Measurements from ENCODE around the gene ANXA11. TPM values are rescaled to one million over a fixed set of nuclear protein-coding genes. Genes with fewer than 3 reads are reported as not detected.

The ANXA11 gene
- total RNA-seq, 1 experiment from 2014 or later = 181 TPM

GRCh38 chr10:80211786-80212185 is 6.4 kb upstream of the ANXA11 start:
- Histone ChIP-seq H3K27me3 (ENCODE audit: insufficient read depth, low read length) (no peaks in the 10 kb centered on the region), H4K20me1 (ENCODE audit: insufficient read depth) (no peaks in the 10 kb centered on the region), H3K9me3 (ENCODE audit: control insufficient read depth in 1 of 2, insufficient read depth in 1 of 2, low read depth in 1 of 2, low read length in 2 of 2) (no peaks in the 10 kb centered on the region), H3K4me2 (ENCODE audit: low read length) (no peak overlapping the region), H2AFZ (ENCODE audit: low read depth, low read length, poor library complexity, severe bottlenecking) (no peak overlapping the region), H3K27ac (ENCODE audit: low read depth, low read length) (no peak overlapping the region), H3K36me3 (ENCODE audit: control insufficient read depth in 1 of 2, insufficient read depth in 2 of 2, low read length in 2 of 2) (no peaks in the 10 kb centered on the region), H3K9me2 (ENCODE audit: insufficient read depth) (no peaks in the 10 kb centered on the region), H3K9ac (ENCODE audit: low read length) (no peak overlapping the region), H3K4me1 (ENCODE audit: control insufficient read depth in 1 of 2, insufficient read depth in 2 of 2, low read length in 2 of 2) (peaks cover 18 to 27% of the 10 kb centered on the region in 2 experiments), H3K4me3 (replicated peaks in 1 of 2; ENCODE audit: low read depth in 1 of 2, low read length in 2 of 2) (no peak overlapping the region), H3K79me2 (ENCODE audit: insufficient read depth, low read length) (peaks cover 29% of the 10 kb centered on the region)
- DNase-seq (ENCODE audit: low read depth, low spot score) (no peak), ATAC-seq (no peak)
- BruUV-seq (replicated peaks) = no TSS peak
- RAD21 ChIA-PET (ENCODE audit: low non-redundant PET in 1 of 2, low total read pairs in 2 of 2, uncharacterized antibody in 2 of 2, unreplicated experiment in 2 of 2) = no interaction called here
- TF ChIP-seq EZH2phosphoT487 (IDR thresholded peaks at IDR 0.05; ENCODE audit: borderline replicate concordance) (no peak), ELF1 (IDR thresholded peaks at IDR 0.05; ENCODE audit: borderline replicate concordance, low read depth) (no peak), TCF7L2 (IDR thresholded peaks at IDR 0.05; ENCODE audit: borderline replicate concordance, extremely low read depth, insufficient read depth, insufficient read length) (no peak), EZH2 (IDR thresholded peaks at IDR 0.05) (no peak), SP1 (IDR thresholded peaks at IDR 0.05; ENCODE audit: low read depth) (no peak)
- intact Hi-C loops (cut with micrococcal nuclease) = no loop called here
- CTCF ChIA-PET = no interaction called here
- POLR2A ChIA-PET = no interaction called here

- H3K4me2 ChIP-seq (ENCODE audit: low read length) = no peak overlapping the region
- RAD21 ChIA-PET (ENCODE audit: low non-redundant PET in 1 of 2, low total read pairs in 2 of 2, uncharacterized antibody in 2 of 2, unreplicated experiment in 2 of 2) = no interaction called here
- CTCF ChIA-PET = no interaction called here
These were observed 4.9 kb upstream of the ANXA11 start for GRCh38 chr10:80210259-80210658.

More at GRCh38 chr10:80210259-80210658, 4.9 kb upstream of the ANXA11 start:
- Histone ChIP-seq H3K27me3 (ENCODE audit: insufficient read depth, low read length) (no peaks in the 10 kb centered on the region), H3K9me2 (ENCODE audit: insufficient read depth) (no peaks in the 10 kb centered on the region), H3K9ac (ENCODE audit: low read length) (no peak overlapping the region), H4K20me1 (ENCODE audit: insufficient read depth) (no peaks in the 10 kb centered on the region), H3K4me1 (ENCODE audit: control insufficient read depth in 1 of 2, insufficient read depth in 2 of 2, low read length in 2 of 2) (peaks cover 26 to 39% of the 10 kb centered on the region in 2 experiments), H3K36me3 (ENCODE audit: control insufficient read depth in 1 of 2, insufficient read depth in 2 of 2, low read length in 2 of 2) (no peaks in the 10 kb centered on the region), H3K9me3 (ENCODE audit: control insufficient read depth in 1 of 2, insufficient read depth in 1 of 2, low read depth in 1 of 2, low read length in 2 of 2) (no peaks in the 10 kb centered on the region), H2AFZ (ENCODE audit: low read depth, low read length, poor library complexity, severe bottlenecking) (no peak overlapping the region), H3K27ac (ENCODE audit: low read depth, low read length) (no peak overlapping the region), H3K4me3 (replicated peaks in 1 of 2; ENCODE audit: low read depth in 1 of 2, low read length in 2 of 2) (no peak overlapping the region), H3K79me2 (ENCODE audit: insufficient read depth, low read length) (peaks cover 42% of the 10 kb centered on the region)
- no TSS peak for BruUV-seq (replicated peaks)
- ATAC-seq (no peak), DNase-seq (ENCODE audit: low read depth, low spot score) (no peak)
- no peak for TF ChIP-seq CBX3 (IDR thresholded peaks at IDR 0.05; ENCODE audit: low read depth)
- no peak for TF ChIP-seq SIN3A (IDR thresholded peaks at IDR 0.05; ENCODE audit: low read depth)
- no peak for TF ChIP-seq JUND (IDR thresholded peaks at IDR 0.05)
- TF ChIP-seq ZFX (IDR thresholded peaks at IDR 0.05) = no peak
- no peak for TF ChIP-seq POLR2AphosphoS5 (IDR thresholded peaks at IDR 0.05; ENCODE audit: low read depth, low read length)
- no peak for TF ChIP-seq EZH2phosphoT487 (IDR thresholded peaks at IDR 0.05; ENCODE audit: borderline replicate concordance)
- no peak for TF ChIP-seq POLR2A (IDR thresholded peaks at IDR 0.05; ENCODE audit: borderline replicate concordance, extremely low read depth, insufficient read depth, insufficient read length)
- no peak for TF ChIP-seq FOSL1 (IDR thresholded peaks at IDR 0.05; ENCODE audit: low read depth)
- no peak for TF ChIP-seq SP1 (IDR thresholded peaks at IDR 0.05; ENCODE audit: low read depth)
- TF ChIP-seq ELF1 (IDR thresholded peaks at IDR 0.05; ENCODE audit: borderline replicate concordance, low read depth) = no peak
- TF ChIP-seq EZH2 (IDR thresholded peaks at IDR 0.05) = no peak
- no peak for TF ChIP-seq EGR1 (IDR thresholded peaks at IDR 0.05; ENCODE audit: low read depth)
- no peak for TF ChIP-seq RAD21 (IDR thresholded peaks at IDR 0.05; ENCODE audit: low read depth)
- POLR2A ChIA-PET = no interaction called here
- intact Hi-C loops (cut with micrococcal nuclease) = no loop called here

Measured in HCT116 (cell line).